Activated CD8-positive, alpha-beta memory T cell treated with anti-CD3 and anti-CD28 coated beads for 36 hours (primary cell): Measurements from ENCODE around the gene DDIT4. TPM values are rescaled to one million over a fixed set of nuclear protein-coding genes. Genes with fewer than 3 reads are reported as not detected.

Experiments
- CTCF ChIA-PET: fragments of 350-600 bp; sonication (Branson Sonifier 250); formaldehyde crosslinking; loops from one replicate; lab custom pipeline; 2021; ENCODE audit warnings: antibody characterized with exemption; lab: Charles Lee
- POLR2A ChIA-PET: fragments of 350-600 bp; sonication (Branson Sonifier 250); formaldehyde crosslinking; loops from one replicate; lab custom pipeline; 2021; ENCODE audit warnings: antibody characterized with exemption; lab: Charles Lee
- total RNA-seq, 2 experiments: library from RNA; stranded (reverse); gene quantifications; one replicate each; pipeline ENCODE4 v1.2.3, GENCODE V29; 2021

DDIT4 gene, protein sequence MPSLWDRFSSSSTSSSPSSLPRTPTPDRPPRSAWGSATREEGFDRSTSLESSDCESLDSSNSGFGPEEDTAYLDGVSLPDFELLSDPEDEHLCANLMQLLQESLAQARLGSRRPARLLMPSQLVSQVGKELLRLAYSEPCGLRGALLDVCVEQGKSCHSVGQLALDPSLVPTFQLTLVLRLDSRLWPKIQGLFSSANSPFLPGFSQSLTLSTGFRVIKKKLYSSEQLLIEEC
- 100 to 1,000 TPM; 391 to 421 TPM for total RNA-seq

DNA sequence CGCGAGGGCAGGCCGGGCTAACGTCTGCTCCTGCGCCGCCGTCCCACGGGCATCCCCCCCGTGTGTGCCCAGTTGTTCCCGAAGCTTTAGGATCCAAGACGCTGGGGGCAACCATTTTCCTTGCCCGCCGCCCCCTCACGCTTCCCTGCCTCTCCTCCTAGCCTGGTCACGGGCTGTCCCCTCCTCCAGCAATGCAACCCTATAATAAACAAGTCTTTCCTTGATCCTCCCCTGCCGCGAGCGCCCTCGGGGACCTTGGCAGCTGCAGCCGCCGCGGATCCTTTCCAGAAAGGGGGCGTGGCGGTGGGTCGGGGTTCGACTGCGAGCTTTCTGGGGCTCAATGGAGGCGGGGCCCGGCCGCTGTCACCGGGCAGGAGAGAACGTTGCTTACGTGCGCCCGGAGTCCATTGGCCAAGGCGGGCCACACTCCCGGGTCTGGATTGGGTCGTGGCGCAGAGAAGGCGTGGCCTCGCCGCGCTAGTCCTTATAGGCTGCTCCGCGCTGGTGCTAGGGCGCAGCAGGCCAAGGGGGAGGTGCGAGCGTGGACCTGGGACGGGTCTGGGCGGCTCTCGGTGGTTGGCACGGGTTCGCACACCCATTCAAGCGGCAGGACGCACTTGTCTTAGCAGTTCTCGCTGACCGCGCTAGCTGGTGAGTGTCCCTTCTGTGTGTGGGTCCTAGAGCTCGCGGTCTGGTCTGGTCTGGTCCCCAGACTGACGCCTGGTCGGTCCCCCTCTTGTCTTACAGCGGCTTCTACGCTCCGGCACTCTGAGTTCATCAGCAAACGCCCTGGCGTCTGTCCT lies at the start of gene DDIT4:
TSS of gene DDIT4 (plus strand) at position 515 of the 803 bp plus-strand sequence. CDS start 293 bp downstream, outside the sequence.
- CTCF ChIA-PET: interaction anchor here (0.6 to 5.5 kb wide), 14 partner anchors 9 to 225 kb away, joined by 3 to 54 read pairs (median 8); partner anchors contain the start of genes ANAPC16 and ASCC1
- POLR2A ChIA-PET: interaction anchor here (0.5 to 7.5 kb wide), 20 partner anchors 12 to 1483 kb away, joined by 3 to 125 read pairs (median 8); partner anchors contain the start of genes ANAPC16 and ASCC1

DNA sequence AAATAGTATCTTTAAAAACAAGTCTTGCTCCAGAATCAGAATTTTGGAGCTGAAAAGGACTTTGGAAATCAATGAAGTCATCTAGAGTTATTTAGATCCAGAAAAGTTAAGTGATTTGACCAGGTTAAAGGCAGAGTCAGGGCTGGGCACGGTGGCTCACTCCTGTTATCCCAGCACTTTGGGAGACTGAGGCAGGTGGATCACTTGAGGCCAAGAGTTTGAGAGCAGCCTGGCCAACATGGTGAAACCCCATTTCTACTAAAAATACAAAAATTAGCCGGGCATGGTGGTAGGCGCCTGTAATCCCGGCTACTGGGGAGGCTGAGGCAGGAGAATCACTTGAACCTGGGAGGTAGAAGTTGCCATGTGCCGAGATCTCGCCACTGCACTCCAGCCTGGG lies 49.5 kb upstream of the DDIT4 start:
- ChIA-PET CTCF (interaction anchor here (0.9 to 3.2 kb wide), 6 partner anchors 9 to 328 kb away, joined by 3 to 9 read pairs (median 4); partner anchors contain the start of gene ANAPC16), POLR2A (interaction anchor here (0.7 kb wide), 1 partner anchor 8 kb away, joined by 3 read pairs; no protein-coding TSS in a partner anchor)

DNA sequence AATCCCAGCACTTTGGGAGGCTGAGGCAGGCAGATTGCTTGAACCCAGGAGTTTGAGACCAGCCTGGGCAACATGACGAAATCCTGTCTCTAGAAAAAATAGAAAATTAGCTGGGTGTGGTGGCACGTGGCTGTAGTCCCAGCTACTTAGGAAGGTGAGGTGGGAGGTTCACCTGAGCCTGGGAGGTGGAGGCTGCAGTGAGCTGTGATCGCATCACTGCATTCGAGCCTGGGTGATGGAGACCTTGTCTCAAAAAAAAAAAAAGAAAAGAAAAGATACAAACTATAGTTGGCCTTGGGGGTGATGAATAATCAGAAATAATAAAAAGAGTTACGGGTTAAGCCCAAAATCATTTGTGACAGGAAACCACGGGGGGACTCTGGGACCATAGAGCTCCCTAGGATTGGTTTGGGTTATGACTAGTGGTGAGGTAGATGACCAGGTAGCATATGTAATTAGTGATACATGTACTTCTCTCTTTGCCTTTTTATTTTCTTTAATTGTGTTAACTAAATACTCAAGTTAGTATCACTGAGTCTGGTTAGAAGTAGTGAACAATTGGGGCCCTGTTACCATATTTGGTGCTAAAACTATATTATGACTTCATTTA lies 47.2 kb upstream of the DDIT4 start:
- CTCF ChIA-PET: interaction anchor here (0.6 to 0.9 kb wide), 3 partner anchors 29 to 111 kb away, joined by 3 to 4 read pairs (median 3); no protein-coding TSS in a partner anchor
- POLR2A ChIA-PET: interaction anchor here (0.7 kb wide), 2 partner anchors 22 to 57 kb away, joined by 3 read pairs; no protein-coding TSS in a partner anchor

DNA sequence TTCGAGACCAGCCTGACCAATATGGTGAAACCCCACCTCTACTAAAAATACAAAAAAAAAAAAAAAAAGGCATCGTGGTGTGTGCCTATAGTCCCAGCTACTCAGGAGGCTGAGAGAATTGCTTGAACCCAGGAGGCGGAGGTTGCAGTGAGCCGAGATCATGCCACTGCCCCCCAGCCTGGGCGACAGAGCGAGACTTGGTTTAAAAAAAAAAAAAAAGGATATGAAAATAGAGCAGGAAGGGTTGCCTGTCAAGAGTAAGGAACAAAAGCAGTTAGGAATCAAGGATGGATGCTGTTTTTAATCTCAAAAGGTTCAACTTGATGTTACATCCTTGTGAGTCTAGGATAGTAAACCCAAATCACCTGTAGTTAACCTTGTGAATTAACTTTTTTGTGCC lies 45.9 kb upstream of the DDIT4 start:
- CTCF ChIA-PET: no interaction called here

DNA sequence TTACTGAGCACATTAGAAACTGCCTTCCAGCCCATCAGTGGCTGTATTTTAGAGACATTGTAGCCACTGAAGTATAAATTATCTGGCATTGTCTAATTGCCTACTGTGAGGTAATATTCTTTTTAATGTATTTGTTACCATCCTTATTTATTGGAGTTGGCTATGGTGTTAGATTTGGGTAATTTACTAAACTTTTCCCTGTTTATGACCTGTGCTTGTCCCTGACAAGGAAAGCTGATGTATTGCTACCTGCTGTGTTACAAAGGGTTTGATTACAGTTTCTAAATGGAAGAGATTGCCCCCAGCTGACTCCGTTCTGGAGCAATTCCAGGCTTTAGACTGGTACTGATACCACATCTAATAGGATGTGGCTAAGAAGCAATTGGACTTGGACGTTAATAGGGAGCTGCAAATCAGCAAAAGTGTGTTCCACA lies 45.4 kb upstream of the DDIT4 start:
- ChIA-PET CTCF (interaction anchor here (0.5 to 1.7 kb wide), 2 partner anchors 8 to 109 kb away, joined by 3 to 5 read pairs; no protein-coding TSS in a partner anchor), POLR2A (interaction anchor here (1.2 kb wide), 1 partner anchor 19 kb away, joined by 6 read pairs; no protein-coding TSS in a partner anchor)

More for the DNA sequence above, 45.9 kb upstream of the DDIT4 start:
- POLR2A ChIA-PET: no interaction called here

DNA sequence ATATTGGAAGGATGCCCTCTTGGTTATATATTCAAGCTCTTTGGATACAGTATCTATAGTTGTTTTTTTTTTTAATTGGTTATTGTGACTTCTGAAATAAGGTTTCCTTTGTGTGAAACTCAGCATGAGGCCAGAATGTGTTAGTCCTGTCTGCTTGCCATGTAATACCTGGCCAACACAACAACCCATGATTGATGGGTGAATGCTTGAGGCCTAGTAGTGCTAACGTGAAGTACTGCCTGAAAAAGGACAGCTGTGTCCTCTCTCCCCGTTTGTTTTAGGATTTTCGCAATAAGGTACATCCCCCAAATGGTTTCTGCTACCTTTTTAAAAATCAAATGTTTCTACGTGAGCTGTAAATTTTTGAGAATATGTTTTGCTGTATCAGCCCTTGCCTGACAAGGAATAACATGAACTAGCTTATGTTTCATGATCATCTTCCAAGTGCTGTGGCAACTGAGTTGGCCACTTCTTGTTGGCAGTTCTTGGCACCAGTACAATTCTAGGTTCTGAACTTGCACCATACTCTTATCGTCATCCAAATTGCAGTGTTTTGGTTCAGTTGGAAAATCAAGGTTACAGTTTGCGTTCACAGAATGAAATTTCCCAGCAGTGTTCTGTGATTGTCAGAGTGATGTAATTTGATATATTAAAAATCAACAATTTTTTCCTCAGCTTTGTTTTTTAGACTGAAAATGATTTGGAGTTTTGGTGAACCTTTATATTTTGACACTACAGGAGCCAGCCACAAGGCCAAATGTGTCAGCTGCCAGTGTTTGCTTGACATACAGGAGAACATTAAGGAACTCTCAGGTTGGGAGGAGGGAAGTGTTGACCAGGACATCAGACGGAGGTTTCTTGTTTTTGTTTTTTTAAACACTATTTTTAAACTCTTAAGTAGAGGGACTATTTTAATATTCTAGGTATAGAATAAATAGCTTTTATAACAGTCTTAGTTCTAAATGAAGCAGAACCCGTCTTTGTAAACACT lies 44.2 kb upstream of the DDIT4 start:
- CTCF ChIA-PET: interaction anchor here (0.6 to 1.7 kb wide), 6 partner anchors 13 to 679 kb away, joined by 3 to 5 read pairs (median 4); no protein-coding TSS in a partner anchor
- POLR2A ChIA-PET: interaction anchor here (1.2 kb wide), 1 partner anchor 18 kb away, joined by 6 read pairs; no protein-coding TSS in a partner anchor

DNA sequence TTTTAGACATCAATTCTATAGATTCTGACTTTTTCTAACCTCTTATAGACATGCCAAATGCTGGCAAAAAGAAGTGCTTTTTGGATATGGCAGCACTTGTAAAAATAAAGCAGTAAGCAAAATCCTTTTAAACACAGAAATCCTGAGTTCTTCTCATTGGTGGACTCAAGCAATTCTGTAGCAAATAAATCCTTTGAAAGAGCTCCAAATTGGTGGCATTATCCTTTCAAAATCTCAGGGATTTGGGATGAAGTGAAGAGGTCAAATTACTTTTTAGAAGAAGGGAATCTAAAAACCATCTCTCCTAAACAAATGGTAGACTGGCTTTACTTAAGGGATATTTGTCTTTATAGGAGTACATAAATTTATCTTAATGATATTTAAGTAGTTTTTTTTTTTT lies 40.1 kb upstream of the DDIT4 start:
- POLR2A ChIA-PET: interaction anchor here (0.6 kb wide), 1 partner anchor 17 kb away, joined by 4 read pairs; no protein-coding TSS in a partner anchor
- CTCF ChIA-PET: interaction anchor here (0.7 to 0.9 kb wide), 2 partner anchors 27 to 162 kb away, joined by 4 read pairs; no protein-coding TSS in a partner anchor

DNA sequence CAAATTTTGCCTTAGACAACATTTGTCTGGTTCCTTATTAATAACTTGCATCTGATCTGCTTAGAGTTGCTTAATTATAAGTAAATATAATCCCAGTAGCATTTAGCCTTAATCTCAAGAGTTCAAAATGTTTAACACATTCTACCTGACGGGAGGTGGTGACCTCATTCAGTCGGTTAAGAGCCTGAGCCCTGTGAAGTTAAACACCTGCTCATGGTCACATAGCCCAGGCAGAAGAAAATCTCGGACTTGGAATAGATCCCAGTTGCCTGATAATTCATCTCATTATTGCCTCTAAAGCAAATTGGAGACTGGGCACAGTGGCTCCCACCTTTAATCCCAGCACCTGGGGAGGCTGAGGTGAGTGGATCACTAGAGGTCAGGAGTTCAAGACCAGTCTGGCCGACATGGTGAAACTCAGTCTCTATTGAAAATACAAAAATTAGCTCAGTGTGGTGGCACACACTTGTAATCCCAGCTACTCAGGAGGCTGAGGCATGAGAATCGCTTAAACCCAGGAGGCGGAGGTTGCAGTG lies 39.1 kb upstream of the DDIT4 start:
- POLR2A ChIA-PET: interaction anchor here (0.6 kb wide), 1 partner anchor 18 kb away, joined by 4 read pairs; no protein-coding TSS in a partner anchor

DNA sequence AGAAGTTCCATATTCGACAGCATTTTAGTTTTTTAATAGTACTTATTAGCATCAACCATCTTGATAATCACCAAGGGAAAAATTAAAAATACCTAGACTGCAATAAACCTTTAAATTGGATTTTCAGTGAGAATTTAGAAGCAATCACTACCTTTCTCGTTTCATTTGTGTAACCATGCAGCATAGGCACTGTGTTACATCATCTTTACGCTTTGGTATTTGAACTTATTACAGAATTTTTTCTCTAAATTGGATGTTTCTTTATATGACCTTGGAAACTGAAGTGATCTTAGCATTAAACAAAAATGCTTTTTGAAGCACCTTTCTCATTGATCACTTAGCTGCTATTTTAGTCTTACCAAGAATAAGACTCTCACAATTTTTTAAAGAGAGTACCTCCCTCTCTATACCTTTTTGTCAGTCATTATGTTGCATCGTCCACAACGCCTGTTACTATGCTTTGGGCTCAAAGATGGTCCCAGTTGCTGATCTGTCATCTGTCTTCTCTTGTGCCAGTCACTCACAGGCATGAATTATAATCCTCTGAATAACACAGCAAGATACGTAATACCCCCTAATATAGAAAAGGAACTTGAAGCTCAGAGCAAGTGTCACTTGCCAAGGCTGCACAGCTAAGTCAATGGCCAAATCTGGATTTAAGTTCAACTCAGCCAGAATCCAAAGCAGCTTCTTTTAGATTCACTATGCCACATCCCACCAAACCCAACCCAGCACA lies 38.0 kb upstream of the DDIT4 start:
- POLR2A ChIA-PET: interaction anchor here (0.6 to 1.6 kb wide), 2 partner anchors 37 to 365 kb away, joined by 3 read pairs; no protein-coding TSS in a partner anchor
- CTCF ChIA-PET: interaction anchor here (0.5 kb wide), 1 partner anchor 40 kb away, joined by 3 read pairs; no protein-coding TSS in a partner anchor

More for the DNA sequence above, 39.1 kb upstream of the DDIT4 start:
- CTCF ChIA-PET: interaction anchor here (0.7 kb wide), 1 partner anchor 163 kb away, joined by 4 read pairs; no protein-coding TSS in a partner anchor

DNA sequence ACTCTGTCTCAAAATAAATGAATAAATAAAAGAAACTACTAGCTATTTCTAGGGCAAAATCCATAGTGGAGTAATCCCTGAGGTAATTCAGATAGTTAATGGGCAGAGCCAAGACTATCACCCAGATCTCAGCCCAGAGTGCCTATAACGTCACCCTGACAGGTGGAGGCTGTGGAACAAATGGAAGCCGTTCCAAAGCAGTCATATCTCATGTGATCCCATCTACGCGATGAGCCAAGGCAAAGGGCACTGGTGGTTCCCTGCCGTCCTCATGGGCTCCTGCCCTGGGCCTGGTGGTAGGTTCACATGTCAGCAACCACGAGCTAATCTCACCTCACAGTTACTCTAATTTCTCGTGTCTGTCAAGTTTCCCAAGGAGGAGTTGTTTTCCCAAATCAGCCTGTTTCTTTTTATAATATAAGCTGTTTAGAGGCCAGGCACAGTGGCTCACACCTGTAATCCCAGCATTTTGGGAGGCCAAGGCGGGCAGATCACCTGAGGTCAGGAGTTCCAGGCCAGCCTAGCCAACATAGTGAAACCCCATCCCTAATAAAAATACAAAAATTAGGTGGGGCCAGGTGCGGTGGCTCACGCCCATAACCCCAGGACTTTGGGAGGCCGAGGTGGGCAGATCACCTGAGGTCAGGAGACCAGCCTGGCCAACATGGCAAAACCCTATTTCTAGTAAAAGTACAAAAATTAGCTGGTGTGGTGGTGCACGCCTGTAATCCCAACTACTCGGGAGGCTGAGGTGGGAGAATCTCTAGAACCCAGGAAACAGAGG lies 35.1 kb upstream of the DDIT4 start:
- POLR2A ChIA-PET: no interaction called here
- CTCF ChIA-PET: interaction anchor here (0.7 to 1.8 kb wide), 4 partner anchors 18 to 99 kb away, joined by 3 to 4 read pairs (median 4); partner anchors contain the start of gene DDIT4

DNA sequence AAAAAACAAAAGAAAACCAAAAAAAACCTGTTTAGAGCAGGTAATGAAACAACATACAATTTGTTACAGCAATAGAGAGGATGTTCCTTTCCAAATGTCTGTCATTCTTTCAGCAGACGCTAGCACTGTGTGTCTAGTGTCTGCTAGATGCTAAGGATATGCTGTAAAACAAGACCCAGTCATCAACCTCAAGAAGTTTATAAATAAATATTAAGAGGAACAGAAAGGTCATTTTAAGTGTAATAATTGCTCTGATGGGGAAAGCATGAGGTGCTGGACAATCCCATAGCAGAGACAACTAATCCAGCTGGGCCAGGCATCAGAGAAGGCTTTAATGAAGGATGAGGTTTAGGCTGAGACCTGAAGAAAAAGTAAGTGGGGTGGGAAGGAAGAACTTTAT lies 34.3 kb upstream of the DDIT4 start:
- POLR2A ChIA-PET: interaction anchor here (0.6 kb wide), 1 partner anchor 9 kb away, joined by 3 read pairs; no protein-coding TSS in a partner anchor
- CTCF ChIA-PET: interaction anchor here (1.1 to 1.8 kb wide), 2 partner anchors 35 to 39 kb away, joined by 3 to 4 read pairs; partner anchors contain the start of gene DDIT4

DNA sequence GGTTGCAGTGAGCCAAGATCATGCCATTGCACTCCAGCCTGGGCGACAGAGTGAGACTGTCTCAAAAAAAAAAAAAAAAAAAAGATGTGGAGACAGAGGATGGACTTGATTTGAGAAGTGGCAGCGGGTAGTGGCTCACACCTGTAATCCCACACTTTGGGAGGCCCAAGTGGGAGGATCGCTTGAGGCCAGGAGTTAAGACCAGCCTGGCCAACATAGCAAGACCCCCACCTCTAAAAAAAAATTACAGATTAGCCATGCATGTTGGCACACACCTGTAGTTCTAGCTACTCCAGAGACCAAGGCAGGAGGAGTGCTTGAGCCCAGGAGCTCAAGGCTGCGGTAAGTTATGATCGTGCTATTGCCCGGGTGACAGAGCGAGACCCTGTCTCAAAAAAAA lies 33.4 kb upstream of the DDIT4 start:
- ChIA-PET POLR2A (no interaction called here), CTCF (interaction anchor here (0.6 to 1.8 kb wide), 3 partner anchors 38 to 348 kb away, joined by 3 to 4 read pairs (median 4); no protein-coding TSS in a partner anchor)

DNA sequence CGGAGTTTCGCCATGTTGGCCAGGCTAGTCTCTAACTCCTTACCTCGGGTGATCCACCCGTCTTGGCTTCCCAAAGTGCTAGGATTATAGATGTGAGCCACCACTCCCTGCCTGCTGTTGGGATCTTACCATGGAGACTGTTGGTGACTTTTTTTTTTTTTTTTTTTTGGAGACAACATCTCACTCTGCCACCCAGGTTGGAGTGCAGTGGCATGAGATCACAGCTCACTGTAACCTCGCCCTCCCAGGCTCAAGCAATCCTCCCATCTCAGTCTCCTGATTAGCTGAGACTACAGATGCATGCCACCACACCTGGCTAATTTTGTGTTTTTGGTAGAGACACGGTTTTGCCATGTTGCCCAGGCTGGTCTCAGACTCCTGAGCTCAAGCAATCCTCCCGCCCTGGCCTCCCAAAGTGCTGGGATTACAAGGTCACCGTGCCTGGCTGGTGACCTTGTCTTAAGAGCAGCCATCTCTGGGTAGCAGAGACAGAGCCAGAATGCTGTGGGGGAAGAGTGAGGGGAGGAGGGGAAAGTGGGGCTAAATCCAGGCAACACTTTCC lies 32.0 kb upstream of the DDIT4 start:
- POLR2A ChIA-PET: interaction anchor here (0.6 to 2.0 kb wide), 2 partner anchors 9 to 33 kb away, joined by 4 to 9 read pairs; partner anchors contain the start of gene DDIT4
- CTCF ChIA-PET: interaction anchor here (0.8 kb wide), 1 partner anchor 36 kb away, joined by 3 read pairs; no protein-coding TSS in a partner anchor

DNA sequence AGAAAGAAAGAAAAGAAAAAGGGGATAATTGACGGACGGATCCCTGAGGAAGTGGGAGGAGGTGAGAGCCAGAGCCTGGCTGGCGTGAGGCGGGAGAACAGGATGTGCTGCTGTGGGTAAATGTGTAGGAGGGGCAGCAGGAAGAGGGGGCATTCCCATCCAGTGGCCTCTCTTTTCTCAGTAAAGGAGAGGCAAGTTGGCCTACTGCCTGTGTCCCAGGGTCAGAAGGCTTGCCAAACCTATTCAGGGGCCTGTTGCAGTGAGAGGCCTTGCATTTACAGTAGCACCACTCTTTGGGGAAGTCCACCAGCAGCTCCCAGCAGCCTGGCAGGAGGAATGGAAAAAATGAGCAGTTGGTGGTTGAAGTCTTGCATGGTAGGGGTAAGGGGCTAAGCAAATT lies 31.0 kb upstream of the DDIT4 start:
- ChIA-PET CTCF (interaction anchor here (0.6 kb wide), 1 partner anchor 13 kb away, joined by 3 read pairs; no protein-coding TSS in a partner anchor), POLR2A (interaction anchor here (2.0 kb wide), 1 partner anchor 32 kb away, joined by 9 read pairs; the partner anchor contains the start of gene DDIT4)
